Stimulated activated CD4-positive, alpha-beta T cell treated with anti-CD3 and anti-CD28 coated beads, Interleukin-4, amount 100 ng/mL, for 4 hours (primary cell): Measurements from ENCODE around the gene TNFRSF25.

Source experiments
- DNase-seq, 2 experiments: peaks; one replicate each; pipeline ENCODE4 v3.0.0-alpha.2; 2020

The TNFRSF25 gene, protein sequence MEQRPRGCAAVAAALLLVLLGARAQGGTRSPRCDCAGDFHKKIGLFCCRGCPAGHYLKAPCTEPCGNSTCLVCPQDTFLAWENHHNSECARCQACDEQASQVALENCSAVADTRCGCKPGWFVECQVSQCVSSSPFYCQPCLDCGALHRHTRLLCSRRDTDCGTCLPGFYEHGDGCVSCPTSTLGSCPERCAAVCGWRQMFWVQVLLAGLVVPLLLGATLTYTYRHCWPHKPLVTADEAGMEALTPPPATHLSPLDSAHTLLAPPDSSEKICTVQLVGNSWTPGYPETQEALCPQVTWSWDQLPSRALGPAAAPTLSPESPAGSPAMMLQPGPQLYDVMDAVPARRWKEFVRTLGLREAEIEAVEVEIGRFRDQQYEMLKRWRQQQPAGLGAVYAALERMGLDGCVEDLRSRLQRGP

DNA sequence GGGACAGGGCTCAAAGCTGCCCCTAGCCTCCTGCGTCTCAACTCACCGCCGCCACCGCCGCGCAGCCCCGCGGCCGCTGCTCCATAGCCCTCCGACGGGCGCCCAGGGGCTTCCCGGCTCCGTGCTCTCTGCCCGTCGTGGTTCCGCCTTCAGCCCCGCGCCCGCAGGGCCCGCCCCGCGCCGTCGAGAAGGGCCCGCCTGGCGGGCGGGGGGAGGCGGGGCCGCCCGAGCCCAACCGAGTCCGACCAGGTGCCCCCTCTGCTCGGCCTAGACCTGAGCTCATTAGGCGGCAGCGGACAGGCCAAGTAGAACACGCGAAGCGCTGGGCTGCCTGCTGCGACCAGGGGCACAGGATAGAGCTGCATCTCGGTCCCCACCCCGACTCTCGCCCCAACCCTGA lies at the start of gene TNFRSF25:
Gene TNFRSF25, minus strand, starts transcription at position 151 of the 400 bp plus-strand sequence. Its CDS starts 66 bp downstream, at position 85.
- DNase-seq = peak; percentile 69 to 72

GRCh38 chr1:6515771-6516170 lies 49.8 kb upstream of the TNFRSF25 start:
- DNase-seq = no peak

DNA sequence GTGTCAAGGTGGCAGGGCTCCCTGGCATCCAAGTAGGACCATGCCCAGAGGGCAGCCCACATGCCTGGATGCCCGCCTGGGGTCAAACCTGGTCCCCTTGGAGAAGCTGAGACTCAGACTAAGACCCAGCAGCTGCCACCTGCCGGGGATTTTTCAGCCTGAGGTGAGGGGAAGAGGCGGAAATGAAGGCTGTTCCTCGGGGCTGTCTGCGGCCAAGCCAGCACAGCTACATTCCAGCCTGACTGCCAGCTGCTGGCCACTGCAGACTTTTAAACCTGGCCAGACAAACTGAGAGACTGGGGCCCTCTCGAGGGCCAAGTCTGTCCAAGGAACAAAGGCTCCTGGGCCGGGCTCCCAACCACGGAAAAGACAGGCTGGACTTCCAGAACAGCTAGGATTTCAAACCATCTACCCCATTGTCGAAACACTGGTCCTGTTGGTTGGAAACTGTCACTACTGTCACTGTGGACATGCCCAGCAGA lies 47.4 kb upstream of the TNFRSF25 start:
- no peak for DNase-seq

DNA sequence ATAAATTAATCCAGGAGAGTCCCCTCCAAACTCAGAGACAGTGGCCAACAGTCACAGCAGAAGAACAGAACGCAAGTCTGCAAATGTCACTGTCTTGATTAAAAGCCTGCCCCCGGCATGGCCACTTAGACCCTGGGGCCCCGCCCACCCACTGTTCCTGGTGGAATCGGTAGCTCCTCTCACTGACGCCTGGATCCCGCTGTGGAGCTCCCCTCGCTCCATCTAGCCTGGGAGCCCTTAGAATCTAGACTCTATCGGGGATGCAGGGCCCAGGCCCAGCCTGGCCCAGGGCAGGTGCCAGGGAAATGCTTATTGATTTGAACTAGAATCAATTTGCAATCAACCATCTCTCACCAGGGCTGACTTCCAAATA lies 46.9 kb upstream of the TNFRSF25 start:
- DNase-seq = no peak

DNA sequence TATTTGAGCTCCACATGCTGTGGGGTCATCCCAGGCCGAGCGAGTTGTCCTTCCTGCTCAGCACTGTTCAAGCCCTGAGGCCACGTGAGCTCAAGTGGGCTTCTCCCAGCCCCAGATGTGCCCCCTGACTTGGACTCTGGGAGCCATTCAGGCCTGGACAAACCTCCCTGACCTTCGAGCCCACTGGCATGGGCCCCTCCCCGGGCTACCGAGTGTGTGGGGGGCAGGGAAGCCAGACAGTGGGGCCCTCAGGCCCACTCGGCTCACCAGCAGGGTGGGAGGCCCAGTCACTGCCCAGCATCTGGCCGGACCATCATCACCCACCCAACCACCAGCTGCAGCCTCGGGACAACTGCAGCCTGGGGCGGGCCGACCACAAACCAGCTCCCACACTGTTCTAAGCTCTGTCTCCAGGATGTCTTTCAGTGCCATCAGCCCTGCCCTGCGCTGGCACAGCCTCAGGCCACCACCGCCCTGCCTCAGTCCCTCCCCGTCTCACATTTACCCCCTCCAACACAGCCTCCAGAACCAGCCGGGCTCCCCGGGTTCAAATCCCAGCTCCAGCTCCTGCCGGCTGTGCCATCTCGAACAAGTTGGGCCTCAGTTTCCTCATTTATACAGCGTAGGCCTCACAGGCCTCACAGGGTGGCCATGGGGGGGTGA lies 46.4 kb upstream of the TNFRSF25 start:
- no peak for DNase-seq

- no peak for DNase-seq
Observed at GRCh38 chr1:6511561-6512244, 45.7 kb upstream of the TNFRSF25 start.

DNA sequence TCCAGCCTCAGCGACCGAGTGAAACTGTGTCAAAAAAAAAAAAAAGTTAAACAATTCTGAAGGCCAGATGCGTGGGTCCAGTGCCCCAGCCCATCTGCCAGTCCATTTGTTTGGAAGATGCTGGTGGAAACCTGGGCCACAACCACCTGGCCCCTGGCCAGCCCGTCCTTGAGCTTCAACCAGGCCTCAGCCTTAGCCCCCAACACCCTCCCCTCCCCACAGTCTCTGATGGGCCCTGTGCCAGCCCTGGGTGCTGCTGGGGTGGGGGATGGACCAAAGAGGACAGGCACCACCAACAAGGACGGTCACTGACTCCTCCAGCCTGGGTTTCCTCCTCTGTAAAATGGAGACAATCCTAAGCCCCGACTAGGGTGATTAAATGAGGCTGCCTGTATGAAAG lies 45.1 kb upstream of the TNFRSF25 start:
- no peak for DNase-seq

GRCh38 chr1:6510493-6510892 lies 44.5 kb upstream of the TNFRSF25 start:
- DNase-seq = no peak

DNA sequence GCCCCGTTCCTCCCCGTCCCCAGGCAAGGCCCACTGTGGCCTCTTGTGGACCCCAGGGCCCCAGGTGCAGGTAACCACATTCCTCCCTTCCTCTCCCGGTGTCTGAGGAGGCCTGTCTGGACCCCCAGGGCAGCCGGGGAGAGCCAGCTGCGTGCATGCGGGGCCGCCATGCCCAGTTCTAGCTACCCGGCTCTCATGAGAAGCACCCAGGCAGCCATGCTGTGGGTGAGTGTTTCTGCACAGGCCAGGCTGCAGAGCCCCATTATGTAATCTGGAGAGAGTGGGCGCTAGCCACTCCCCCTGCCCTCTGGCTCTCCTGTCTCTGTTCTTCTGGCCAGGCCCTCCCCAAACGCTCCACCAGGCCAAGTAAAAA lies 43.9 kb upstream of the TNFRSF25 start:
- DNase-seq = no peak

DNA sequence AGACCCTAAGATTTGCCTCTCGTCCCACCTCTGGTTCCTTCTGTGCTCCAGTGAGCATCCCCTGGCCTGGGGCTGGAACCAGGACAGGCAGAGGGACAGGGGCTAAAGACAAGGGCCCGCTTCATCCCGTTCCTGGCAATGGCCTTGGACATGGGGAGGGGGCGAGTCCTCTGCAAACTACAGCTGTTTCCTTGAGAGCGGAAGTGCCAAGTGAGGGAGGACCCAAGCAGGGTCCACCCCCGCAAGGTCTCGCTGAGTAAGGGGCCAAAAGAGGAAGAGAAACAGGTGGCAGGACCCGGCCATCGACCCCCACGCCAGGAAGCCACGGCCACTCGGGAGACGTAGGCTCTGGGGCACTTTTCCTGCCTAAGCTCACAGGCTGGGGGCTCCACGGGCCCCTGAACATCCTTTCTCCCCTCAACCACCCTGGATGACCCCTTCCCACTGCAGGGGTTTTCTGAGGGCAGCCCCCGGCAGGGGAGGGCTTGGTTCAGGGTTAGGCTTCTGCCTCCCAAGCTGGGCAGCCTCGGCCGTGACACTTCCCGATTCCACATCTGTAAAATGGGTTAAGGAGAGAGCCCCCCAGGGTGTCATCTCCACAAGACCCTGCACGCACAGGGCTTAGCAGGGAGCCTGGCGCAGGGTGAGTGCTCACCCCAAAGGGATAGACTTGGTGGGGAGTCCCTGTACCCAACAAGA lies 43.4 kb upstream of the TNFRSF25 start:
- DNase-seq = no peak

DNA sequence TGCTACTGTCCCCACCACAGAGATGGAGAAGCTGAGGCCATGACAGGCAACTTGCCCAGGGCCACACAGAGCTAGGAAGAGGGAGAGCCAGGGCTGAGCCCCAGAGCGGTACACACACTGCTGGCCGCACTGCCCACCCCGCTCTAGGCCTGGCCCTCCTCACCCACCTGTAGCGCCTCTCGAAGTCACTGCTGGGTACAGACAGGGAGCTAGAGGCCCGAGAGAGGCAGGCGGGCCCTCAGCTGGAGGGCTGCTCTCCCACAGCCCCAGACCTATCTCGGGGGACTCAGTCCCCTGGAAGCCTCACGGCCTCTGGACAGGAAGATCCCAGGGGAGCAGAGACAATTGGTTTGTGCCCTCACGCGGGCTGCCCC lies 42.8 kb upstream of the TNFRSF25 start:
- no peak for DNase-seq

DNA sequence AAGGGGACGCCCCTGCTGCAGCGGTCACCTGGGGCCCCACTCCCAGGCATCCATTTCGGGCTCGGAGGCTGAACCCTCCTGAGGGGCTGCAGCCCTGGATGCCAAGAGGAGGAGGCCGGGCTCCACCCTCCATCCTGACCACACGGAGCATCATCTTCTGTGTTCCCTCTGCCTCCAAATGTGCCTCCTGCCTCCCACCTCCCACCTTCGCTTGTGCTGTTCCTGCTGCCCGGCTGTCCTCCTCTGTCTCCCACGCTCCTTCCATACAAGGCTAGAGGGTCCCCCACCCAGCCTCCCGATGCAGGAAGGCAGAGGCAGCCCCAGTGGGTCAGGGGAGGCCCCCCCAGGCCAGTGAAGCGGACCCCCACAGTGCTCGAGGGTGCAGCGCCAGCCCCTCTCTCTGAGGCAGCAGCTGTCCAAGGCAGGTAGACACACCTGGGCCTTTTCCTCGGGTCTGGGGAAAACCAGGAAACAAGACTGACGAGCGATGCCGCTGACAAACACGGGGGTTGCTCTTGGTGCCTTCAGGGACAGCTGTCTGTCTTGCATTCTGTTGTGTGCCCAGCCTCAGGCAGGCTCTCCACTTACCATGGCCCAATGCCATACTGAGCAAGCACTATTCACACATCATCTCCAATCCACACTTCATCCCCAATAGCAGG lies 42.3 kb upstream of the TNFRSF25 start:
- no peak for DNase-seq

GRCh38 chr1:6507461-6507911 lies 41.5 kb upstream of the TNFRSF25 start:
- DNase-seq = no peak

DNA sequence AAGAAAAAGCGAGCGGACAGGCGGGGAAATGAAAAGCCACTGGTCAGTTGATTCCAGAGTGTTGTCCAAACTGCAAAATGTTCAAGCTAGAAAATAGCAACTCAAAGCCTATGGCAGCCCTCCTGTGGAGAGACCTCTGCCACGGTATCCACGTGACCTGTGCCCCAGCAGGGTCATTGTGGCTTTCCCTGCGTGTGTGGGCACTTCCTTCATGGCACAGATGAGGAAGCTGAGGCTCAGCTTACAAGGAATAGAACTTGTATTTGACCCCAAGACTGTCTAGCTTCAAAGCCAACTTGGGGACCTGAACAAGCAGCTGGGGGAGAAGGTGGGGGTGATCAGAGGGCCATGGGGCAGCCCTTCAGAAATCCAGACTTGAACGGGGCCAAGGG lies 41.1 kb upstream of the TNFRSF25 start:
- DNase-seq = no peak

DNA sequence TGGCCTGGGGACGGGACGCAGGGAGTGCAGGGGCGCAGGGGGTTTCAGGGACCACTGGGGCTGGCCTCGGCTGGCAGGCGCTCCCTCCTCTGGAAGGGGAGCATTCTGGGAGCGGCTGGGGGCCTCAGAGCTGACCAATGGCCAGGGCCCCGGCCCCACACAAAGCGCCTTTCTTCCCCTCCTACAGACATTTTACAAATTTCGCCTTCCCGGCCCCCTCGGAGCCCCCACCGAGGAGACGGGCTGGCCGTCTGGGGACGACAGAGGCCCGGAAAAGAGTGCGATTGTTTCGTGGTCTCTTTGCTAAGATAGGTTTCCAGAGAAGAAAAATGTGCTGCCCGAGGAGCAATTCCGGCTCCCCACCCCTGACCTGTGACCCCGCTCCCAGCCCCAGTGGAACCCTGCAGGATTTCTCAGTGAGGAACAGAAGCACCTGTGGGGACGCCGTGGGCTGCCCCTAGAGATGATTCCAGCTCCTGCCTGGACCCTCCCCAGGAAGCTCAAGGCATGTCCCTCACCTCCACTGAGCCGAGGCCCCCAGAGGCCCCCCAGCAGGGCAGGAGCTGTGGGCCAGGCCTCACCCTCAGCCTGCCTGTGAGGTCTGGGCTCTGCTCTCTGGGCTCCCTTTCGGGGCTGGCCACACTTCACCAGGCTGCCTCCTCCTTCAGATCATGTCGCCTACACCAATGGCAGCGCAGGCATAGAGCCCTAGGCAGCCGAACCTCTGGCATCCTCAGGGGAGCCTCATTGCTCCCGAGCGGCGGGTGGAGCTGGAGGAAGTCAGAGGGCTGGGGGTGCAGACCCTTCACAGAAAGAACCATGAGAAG lies 40.5 kb upstream of the TNFRSF25 start:
- DNase-seq = no peak

- DNase-seq = no peak
Observed at GRCh38 chr1:6505367-6506209, 39.6 kb upstream of the TNFRSF25 start.

DNA sequence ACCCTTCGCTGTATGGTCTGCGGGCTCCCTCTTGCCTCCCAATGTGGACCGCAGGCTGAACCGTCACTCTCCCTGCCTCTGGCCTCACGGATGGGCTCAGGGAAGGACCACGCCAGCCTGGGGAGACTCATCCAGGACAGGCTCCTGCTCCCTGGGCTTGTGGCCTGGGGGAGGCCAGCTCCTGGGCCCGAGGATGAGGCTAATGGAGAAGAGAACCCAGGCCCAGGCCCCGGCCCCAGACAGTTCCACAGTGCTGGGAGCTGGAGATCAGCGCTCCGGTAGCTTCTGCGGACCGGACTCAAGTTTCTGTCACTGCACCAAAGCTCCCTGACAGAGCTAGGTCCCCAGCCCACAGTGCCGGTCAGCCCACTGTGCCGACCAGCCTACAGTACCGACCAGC lies 38.9 kb upstream of the TNFRSF25 start:
- no peak for DNase-seq

- DNase-seq = no peak
Observed at GRCh38 chr1:6503884-6504602, 38.1 kb upstream of the TNFRSF25 start.

- no peak for DNase-seq
Observed at GRCh38 chr1:6502000-6502891, 36.3 kb upstream of the TNFRSF25 start.
